HG03060 (cell line): ENCODE data around the gene MTERF4.

Source experiments
- ATAC-seq: cut with Tn5 transposase; IDR thresholded peaks from one replicate; pipeline ENCODE4 v1.9.1; 2021; ENCODE audit warnings: low read depth, moderate number of reproducible peaks; ENCODE audit not compliant: unreplicated experiment

MTERF4 gene

GRCh38 chr2:241052677-241053360, 49.3 kb downstream of the MTERF4 start:
- ATAC-seq, result no peak

GRCh38 chr2:241051578-241052487, 50.3 kb downstream of the MTERF4 start:
- no peak for ATAC-seq

GRCh38 chr2:241050624-241051577, 51.2 kb downstream of the MTERF4 start:
- no peak for ATAC-seq

GRCh38 chr2:241049739-241050623, 52.1 kb downstream of the MTERF4 start:
- ATAC-seq, result no peak

- ATAC-seq, result no peak
Observed at GRCh38 chr2:241048949-241049343, 53.1 kb downstream of the MTERF4 start.

GRCh38 chr2:241048149-241048948, 53.7 kb downstream of the MTERF4 start:
- no peak for ATAC-seq

- ATAC-seq, result no peak
Observed at GRCh38 chr2:241047253-241048010, 54.7 kb downstream of the MTERF4 start.
